HEK293T (cell line): ENCODE data around the gene SWI5.

Source experiments
- ARNT ChIP-seq: fragments of 450-650 bp; IDR thresholded peaks from 2 replicates; pipeline ENCODE4 v1.6.1; 2017; ENCODE audit warnings: mild to moderate bottlenecking
- BHLHE40 ChIP-seq: fragments of 450-650 bp; IDR thresholded peaks from 2 replicates; pipeline ENCODE4 v1.6.1; 2016; ENCODE audit warnings: mild to moderate bottlenecking, moderate library complexity, borderline replicate concordance
- ELF4 ChIP-seq: fragments of 450-650 bp; IDR thresholded peaks from 2 replicates; pipeline ENCODE4 v1.6.1; 2017; ENCODE audit warnings: antibody characterized with exemption
- FOXA1 ChIP-seq: fragments of 450-650 bp; IDR thresholded peaks from 2 replicates; pipeline ENCODE4 v1.6.1; 2016; ENCODE audit warnings: mild to moderate bottlenecking
- FOXK2 ChIP-seq: fragments of 450-650 bp; IDR thresholded peaks from 2 replicates; pipeline ENCODE4 v1.6.1; 2016; ENCODE audit warnings: mild to moderate bottlenecking
- FOXM1 ChIP-seq: fragments of 450-650 bp; IDR thresholded peaks from 2 replicates; pipeline ENCODE4 v1.6.1; 2017; ENCODE audit warnings: mild to moderate bottlenecking, borderline replicate concordance
- L3MBTL2 ChIP-seq: fragments of 450-650 bp; conservative IDR thresholded peaks from 2 replicates; pipeline ENCODE4 v1.6.1; 2016; ENCODE audit warnings: mild to moderate bottlenecking
- NFRKB ChIP-seq: fragments of 450-650 bp; IDR thresholded peaks from 2 replicates; pipeline ENCODE4 v1.6.1; 2016; ENCODE audit warnings: mild to moderate bottlenecking, moderate library complexity
- PKNOX1 ChIP-seq: fragments of 450-650 bp; IDR thresholded peaks from 2 replicates; pipeline ENCODE4 v1.6.1; 2016
- SP1 ChIP-seq: fragments of 450-650 bp; IDR thresholded peaks from 2 replicates; pipeline ENCODE4 v1.6.1; 2017
- SUZ12 ChIP-seq: fragments of 450-650 bp; IDR thresholded peaks from 2 replicates; pipeline ENCODE4 v1.6.1; 2016; ENCODE audit warnings: mild to moderate bottlenecking
- TARDBP ChIP-seq: fragments of 450-650 bp; IDR thresholded peaks from 2 replicates; pipeline ENCODE4 v1.6.1; 2016
- ZNF384 ChIP-seq: fragments of 450-650 bp; IDR thresholded peaks from 2 replicates; pipeline ENCODE4 v1.6.1; 2016

- TF ChIP-seq NFRKB (no peak), TARDBP (no peak), FOXK2 (no peak), FOXM1 (no peak), SP1 (no peak), ZNF384 (no peak), BHLHE40 (no peak), ARNT (no peak), SUZ12 (no peak), L3MBTL2 (no peak), FOXA1 (no peak), ELF4 (no peak), PKNOX1 (no peak)
Measured at GRCh38 chr9:128304971-128305288, 28.9 kb downstream of the SWI5 start.
